Activated CD8-positive, alpha-beta memory T cell treated with anti-CD3 and anti-CD28 coated beads for 36 hours (primary cell): ENCODE data around the gene STK32B. TPM values are rescaled to one million over a fixed set of nuclear protein-coding genes. Genes with fewer than 3 reads are reported as not detected.

ENCODE experiments used
- CTCF ChIA-PET: fragments of 350-600 bp; sonication (Branson Sonifier 250); formaldehyde crosslinking; loops from one replicate; lab custom pipeline; 2021; ENCODE audit warnings: antibody characterized with exemption; lab: Charles Lee
- POLR2A ChIA-PET: fragments of 350-600 bp; sonication (Branson Sonifier 250); formaldehyde crosslinking; loops from one replicate; lab custom pipeline; 2021; ENCODE audit warnings: antibody characterized with exemption; lab: Charles Lee
- total RNA-seq, 2 experiments: library from RNA; stranded (reverse); gene quantifications; one replicate each; pipeline ENCODE4 v1.2.3, GENCODE V29; 2021

The STK32B gene
- total RNA-seq, 2 experiments from 2014 or later = not detected

DNA sequence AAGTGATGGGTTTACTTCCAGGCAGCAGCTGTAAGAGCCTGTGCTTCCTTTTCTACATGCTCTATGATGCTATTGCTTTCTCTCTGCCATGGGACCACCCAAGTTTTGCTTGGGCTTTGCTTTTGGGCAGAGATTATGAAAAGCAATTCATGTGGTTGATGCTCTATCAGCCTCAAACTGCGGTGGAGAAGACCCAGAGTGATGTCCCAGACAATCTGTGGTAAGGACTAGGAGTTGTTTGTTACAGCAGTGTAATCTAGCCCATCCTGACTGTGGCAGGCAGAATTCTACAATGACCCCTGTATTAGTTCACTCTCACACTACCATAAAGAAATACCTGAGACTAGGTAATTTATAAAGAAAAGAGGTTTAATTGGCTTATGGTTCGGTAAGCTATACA lies 22.8 kb upstream of the STK32B start:
- CTCF ChIA-PET = no interaction called here
- POLR2A ChIA-PET = no interaction called here

DNA sequence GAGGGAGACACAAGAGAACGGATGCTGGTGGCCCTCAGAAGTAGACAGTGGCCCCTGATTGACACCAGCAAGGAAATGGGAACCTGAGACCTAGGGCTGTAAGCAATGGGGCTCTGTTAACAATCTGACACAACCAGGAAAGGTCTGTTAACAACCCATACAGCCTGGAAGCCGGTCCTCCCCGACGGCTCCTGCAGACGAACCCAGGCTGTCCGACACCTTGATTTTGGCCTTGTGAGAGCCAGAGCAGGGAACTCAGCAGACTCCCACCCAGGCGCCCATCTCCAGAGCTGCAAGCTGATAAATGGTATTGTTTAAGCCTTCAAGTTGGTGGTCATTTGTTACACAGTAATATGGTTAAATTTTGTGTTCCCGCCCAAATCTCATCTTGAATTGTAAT lies 21.8 kb upstream of the STK32B start:
- ChIA-PET POLR2A (no interaction called here), CTCF (no interaction called here)

DNA sequence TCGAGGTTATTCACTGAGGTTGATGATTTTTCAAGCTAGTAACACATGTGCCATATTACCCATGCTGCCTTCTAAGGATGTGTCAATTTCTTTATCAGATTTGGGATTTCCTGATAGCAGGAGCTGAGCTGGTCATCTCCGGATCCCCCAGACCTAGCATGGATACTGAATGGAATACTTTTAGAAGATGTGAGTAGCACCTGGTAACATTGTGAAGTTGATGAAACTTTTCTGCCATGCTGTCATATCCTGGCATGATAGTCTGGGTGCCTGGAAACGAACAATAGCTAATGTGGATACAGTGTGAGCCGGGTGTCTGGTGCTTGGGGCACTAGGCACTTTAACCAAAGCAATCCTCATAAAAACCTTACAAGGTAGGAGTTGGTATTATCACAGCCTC lies 21.1 kb upstream of the STK32B start:
- POLR2A ChIA-PET = no interaction called here
- CTCF ChIA-PET = no interaction called here

DNA sequence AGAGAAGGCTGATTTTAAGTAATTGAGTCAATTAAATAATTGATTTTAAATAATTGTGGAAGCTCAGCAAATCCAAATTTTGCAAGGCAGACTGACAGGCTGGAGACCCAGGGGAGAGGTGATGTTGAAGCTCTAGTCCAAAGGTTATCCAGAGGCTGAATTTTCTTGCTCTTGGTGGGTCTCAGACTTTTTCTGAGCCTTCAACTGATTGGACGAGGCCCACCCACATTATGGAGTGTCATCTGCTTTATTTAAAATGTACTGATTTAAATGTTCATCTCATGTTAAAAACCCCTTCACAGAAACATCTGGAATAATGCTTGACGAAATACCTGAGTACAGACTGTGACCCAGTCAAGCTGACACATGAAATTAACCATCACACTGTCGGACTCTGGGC lies 20.4 kb upstream of the STK32B start:
- POLR2A ChIA-PET = no interaction called here
- CTCF ChIA-PET = no interaction called here

DNA sequence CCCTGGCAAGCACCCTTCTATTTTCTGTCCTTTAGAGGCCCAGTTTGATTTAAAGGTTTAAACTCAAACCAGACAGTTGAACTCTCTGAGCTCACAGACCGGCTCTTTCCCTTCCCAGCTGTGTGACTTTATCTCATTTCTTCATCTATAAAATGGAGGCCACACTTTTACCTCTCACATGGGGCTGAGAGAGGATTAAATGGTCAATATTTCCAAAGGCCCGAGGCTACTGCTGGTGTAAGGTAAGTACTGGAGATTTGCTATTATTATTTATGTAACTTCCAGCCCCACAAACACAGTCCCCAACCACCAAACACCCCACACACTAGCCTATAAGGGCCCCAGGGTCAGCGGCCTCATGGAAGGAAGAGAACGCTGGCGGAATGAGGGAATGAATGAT lies 18.5 kb upstream of the STK32B start:
- ChIA-PET CTCF (no interaction called here), POLR2A (no interaction called here)

DNA sequence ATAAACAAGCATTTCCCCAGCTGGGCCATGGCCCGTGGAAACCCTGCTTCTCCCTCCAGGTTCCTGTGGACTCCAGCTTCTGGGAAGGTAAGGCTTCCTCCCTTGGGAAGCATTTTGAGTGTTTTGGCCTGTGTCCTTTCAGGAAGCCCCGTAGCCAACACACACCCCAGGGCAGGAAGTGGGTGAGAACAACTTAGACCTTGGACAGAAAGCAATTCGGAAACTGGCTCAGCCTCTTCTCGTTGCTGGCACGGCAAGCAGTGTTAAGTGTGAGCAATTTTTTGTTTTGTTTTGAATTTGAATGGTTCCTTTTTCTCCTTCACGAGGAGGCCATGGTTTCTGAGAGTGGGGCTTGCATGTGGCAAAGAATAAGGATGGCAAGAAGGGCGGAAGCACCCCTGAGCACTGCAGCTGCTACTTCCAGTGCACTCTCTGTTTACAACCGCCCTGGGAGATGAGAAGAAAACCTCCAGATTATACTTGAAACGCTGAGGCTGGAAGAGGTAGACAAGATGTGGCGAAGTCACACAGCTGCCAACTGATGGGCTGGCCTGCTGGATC lies 17.9 kb upstream of the STK32B start:
- POLR2A ChIA-PET = no interaction called here
- CTCF ChIA-PET = no interaction called here

DNA sequence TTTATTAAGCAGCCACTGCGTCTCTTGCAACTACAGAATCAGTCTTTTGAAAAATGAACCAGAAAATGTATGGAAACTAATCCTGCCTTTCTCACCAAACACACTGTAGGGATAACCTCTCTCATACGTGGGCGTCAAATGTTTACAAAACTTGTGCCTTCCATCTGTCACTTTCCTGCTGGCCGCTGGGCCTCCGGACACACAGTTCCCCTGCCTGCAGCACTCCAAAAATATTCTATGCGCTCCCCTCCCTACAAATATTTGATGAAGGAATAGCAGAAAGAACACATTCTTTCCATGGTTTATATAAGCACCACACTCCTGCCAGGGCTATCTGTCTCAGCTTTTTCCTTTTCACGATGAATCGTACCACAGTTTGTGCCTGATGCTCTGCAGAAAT lies 17.1 kb upstream of the STK32B start:
- ChIA-PET CTCF (no interaction called here), POLR2A (no interaction called here)

DNA sequence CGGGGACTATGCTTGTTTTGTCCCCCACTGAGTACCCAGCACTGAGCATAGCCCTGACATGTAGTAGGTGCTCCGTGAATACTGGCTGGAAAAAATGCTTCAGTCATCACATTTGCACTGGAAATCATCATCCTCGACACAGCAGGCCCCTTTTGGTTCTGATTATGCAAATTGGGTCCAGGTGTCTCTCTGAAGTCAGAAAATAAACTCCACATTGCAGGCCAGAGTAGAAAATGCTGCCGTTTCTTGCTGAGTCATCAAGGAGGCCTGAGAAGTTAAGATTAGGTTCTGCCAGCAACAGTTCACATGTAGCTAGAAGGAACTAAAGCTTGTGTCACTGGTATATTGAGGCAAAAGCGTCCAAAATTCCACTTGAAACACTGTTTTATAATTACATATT lies 15.0 kb upstream of the STK32B start:
- POLR2A ChIA-PET = interaction anchor here (0.6 kb wide), 1 partner anchor 29 kb away, joined by 5 read pairs; no protein-coding TSS in a partner anchor
- CTCF ChIA-PET = no interaction called here

DNA sequence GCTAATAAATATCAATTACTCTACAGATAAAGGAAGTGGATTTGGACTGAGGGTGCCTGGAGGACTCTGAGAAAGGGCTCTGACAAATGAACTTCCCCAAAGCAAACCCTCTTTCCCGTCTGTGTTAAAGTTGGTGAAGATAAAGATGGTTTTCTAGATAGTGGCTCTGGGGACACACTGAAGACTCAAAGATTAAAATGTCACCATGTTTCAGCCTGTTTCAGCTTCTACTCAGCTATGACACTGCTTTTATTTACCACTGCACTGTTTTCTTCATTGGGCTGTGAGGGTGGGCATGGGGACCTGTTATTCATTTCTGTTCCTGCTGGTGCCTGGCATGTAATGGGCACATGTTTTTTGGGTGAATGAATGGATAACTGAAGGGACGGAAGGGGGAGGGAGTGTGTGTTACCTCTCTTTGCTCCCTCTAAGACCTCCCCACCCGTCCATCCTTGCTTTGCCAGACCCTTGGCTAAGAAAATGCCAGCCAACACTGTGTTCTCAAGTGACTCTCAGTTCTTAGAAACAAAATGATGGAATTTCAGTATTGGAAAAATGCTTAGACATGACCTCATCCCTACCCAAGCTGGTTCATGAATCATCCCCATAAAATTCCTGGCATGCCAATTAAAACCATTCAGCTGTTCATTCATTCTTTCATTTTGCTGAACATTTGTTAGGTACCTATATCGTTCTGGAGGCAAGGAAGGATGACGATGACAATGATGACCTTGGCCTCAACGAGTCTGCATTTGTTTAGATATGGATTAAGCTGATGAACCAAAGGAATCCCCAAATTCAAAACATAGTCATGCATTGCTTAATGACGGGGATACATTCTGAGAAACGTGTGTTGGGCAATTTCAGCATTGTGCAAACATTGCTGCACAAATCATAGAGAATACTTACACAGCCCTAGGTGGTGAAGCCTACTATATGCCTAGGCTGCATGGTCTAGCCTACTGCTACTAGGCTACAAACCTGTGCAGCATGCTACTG lies 13.4 kb upstream of the STK32B start:
- ChIA-PET POLR2A (no interaction called here), CTCF (no interaction called here)

DNA sequence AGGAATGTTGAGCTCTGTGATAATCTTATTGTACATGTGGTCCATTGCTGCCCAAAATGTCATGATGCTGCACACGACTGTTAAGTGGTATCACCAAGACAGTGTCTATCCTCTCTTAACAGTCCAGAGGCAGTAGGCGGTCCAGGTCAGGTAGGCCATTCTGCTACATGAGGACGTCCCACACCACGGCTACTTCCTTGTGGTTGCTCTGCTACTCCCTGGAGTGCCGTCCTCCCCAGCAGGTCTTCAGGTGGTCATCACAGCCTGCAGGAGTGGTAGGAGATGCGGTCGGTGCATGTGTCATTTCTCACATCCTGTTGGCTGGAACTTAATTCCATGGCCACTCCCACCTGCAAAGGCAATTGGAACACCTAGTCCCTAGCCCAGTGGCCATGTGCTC lies 11.5 kb upstream of the STK32B start:
- ChIA-PET POLR2A (no interaction called here), CTCF (no interaction called here)

DNA sequence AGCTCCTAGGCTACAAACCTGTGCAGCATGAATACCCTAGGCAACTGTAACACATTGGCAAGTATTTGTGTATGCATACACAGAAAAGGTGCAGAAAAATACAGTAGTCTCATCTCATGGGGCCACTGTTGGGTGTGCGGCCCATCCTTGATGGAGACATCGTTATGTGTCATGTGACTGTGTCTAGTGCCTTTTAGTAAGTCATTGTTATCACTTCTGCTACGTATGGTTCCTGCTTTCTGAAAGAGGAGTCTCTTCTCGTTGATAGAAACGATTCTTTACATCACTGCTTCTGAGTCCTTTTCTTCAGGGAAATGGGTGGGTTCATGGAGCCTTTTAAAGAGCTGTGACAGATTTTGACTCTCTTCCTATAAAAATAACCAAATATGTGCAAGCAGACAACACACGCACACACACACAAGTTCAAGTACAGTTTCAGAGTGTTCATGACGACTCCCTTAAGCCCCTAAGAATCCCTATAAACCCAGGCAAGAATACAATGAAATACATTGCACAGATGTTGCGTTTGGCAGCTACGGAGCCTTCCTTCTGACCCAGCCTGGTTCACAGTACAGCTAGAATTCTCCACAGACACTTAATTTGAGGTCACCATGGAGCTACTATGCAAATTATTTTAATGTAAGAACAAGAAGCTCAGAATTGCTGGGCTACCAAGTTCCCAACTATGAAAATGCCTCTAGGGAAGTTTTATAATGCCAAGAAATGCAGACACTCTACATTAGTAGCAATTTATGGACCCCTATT lies 10.2 kb upstream of the STK32B start:
- POLR2A ChIA-PET = no interaction called here
- CTCF ChIA-PET = no interaction called here

DNA sequence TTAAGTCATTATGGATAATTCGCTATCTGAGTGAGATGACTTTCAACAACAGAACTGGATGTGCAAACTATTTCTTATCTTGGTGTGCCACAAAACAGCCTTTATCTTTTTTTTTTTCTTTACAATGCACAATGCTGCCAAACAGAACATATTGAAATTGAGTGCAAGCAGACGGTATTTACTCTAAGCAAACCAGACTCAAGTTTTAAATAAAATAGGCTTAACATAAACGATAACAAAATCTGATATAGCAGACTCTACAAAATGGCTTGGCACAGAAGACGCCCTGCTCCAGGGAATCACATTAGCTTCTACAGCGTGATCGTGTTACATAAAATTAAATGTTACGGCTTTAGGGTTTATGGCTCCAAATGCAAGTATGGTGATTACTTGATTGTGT lies 9.6 kb upstream of the STK32B start:
- POLR2A ChIA-PET = no interaction called here
- CTCF ChIA-PET = no interaction called here

DNA sequence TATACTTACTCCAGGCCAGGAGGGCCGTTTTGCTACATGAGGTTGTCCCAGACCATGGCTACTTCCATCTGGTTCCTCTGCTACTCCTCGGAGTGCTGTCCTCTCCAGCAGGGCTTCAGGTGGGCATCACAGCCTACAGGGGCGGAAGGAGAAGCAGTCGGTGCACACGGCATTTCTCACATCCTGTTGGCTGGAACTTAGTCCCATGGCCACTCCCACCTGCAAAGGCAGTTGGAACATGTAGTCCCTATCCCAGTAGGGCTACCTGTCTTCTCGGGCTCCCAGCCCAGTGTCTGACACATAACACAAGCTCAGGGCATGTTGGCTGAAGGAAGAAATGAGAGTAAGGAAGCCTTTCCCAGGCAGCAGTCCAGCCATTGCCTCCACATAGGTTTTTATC lies 7.7 kb upstream of the STK32B start:
- CTCF ChIA-PET = interaction anchor here (0.7 kb wide), 1 partner anchor 701 kb away, joined by 3 read pairs; no protein-coding TSS in a partner anchor
- POLR2A ChIA-PET = no interaction called here

DNA sequence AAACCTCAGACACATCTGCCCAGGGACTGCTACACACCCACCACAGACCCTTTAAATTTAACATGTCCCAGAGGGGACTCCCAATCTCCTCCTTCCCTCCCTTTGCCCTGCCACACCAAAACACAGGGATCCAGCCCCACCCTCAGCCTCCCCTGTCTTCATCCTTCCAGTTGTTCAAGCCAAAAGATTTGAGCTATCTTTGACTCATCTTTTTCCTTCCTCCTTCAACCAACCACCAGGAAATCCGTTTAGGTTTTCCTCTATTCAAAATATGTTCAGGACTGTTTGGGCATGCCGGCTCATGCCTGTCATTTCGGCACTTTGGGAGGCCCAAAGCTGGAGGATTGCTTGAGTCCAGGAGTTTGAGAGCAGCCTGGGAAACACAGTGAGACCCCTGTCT lies 6.9 kb upstream of the STK32B start:
- ChIA-PET POLR2A (no interaction called here), CTCF (no interaction called here)

DNA sequence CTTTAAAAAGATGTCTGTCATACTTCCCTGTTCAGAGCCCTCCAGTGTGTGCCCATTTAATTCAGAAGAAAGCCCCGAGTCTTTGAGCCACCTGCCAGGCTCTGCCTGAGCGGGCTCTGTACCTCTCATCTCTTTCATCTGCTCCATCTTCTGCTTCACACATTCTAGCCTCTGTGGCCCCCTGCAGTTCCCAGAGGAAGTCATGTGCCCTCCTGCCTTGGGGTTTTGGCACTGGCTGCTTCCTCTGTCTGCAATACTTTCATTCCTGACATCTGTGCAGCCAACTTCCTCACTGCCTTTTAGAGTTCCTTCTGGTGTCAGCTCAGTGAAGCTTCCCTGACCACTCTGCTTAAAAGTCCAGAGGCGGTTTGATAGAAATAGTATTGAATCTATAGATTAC lies 6.2 kb upstream of the STK32B start:
- ChIA-PET POLR2A (no interaction called here), CTCF (no interaction called here)

DNA sequence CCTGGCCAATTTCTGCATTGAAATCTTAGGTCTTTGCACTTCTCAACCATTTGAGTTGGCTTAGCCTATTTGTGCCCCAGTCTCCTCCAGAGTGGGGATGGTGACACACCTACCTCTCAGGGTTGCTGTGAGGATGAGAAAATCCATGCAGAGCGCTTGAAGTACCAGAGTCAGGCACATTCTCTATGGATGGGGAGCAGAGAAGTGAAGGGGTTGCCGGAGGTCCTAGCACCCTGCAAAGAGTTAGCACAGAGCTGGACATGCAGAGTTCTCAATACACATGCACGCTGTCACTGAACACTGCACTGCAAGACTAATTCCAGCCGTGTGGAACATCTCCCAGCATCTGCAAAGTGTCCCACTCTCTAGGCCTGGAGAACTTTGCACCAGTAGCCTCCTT lies 2.6 kb upstream of the STK32B start:
- POLR2A ChIA-PET = no interaction called here
- CTCF ChIA-PET = no interaction called here

DNA sequence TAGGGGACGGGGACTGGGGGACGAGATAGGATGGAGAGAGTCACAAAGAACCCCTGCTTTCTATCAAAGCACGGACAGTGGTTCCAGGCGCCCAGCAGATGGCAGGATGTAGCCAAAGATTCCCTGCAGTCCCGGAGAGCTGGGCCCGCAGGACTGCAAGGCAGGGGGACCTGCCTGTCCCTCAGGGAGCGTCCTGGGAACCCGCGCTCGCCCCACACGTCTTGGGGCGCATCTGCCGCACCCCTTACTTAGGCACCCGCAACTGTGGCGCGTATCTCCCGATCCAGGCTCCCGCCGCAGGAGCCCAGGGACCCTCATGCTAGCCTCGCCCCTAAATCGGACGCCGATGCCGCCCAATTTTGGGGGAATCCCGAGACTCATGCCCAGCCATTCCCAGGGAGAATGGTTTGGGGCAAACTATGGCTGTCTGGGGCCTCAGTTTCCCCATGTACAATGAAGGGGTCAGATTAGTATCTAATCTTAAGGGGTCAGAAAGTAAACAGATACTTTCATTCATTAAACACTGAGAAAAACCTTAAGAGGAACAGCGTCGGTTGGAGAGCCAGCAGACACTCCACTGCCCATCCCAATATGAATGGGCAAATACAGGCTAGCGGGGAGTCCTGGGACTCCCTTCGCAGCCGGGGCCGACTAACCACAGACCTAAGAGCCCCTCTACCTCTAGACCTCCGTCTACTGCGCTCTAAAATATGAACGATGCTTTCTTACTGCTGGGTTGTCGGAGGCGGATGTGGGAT lies 581 bp upstream of the STK32B start:
- POLR2A ChIA-PET = no interaction called here
- CTCF ChIA-PET = no interaction called here

DNA sequence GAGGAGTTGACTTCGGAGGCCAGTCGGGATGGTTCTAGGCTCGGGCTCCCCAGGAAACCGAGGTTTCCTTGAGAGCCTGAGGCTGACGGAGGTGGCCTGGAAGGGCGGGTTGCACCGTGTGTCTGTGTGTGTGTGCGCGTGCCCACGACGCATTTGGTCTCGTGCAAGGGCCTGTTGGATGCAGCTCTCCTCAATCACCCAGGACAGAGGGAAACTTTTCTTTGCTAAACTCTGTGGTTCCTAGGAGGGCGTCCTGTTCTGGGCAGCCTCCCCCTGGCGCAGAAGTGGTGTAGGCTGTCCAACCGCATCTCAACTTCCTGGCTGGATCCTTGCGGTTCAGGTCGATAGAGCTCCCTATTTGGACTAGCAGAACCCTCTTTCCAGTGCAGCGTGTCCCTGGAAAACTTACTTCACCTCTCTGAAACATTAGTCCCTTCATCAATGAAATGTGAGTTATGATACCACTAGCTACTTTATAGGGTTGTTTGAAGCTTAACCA lies 973 bp downstream of the STK32B start:
- ChIA-PET POLR2A (no interaction called here), CTCF (no interaction called here)

DNA sequence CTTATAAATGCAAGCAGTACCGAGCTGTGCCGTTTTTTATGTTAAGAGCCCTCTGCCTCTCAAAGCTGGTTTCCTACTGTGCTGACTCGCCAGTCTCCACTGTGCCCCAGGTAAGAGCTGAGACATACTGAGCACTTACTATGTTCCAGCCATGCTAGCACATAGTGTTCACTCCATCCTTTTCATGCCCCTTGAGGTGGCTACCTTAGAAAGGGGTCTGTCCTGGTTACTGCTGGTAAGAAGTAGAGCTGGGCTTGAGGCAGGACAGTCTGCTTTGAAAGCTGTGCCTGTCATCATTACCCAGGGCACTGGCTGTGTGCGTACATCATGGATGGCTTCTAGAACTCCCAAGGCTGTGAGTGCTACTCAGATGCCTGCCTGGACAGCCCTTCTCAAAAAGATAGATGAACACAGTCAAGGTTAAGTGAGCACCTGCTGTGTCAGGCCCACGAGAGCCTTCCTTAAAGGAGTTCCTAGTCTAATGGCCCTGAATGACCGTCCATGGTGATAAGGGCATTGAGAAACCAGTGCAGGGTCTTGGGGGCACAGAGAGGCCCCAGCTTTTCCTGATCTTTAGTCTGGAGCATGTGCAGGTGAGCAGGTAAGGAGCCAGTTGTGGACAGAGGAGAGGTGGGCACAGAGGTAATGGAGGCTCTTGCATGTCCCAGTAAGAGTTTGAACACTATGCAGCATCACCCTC lies 1.6 kb downstream of the STK32B start:
- ChIA-PET POLR2A (no interaction called here), CTCF (no interaction called here)
